Memory B cell (primary cell): ENCODE data around the gene HP1BP3.
"Not testable (repeated sequence)": the region's sequence is repeated elsewhere in the genome, so short reads cannot be mapped to it uniquely, and the experiment has no call there.

Experiments used
- ATAC-seq: fragments of 150-1000 bp; cut with Tn5 transposase; 2 replicates; pipeline ENCODE4 v1.10.0; 2021; ENCODE audit warnings: low read depth, mild to moderate bottlenecking, moderate library complexity
- DNase-seq, 2 donors: peaks; one replicate each; pipeline ENCODE4 v3.0.0; 2022; ENCODE audit warnings: low spot score in 2 of 2
- H3K27ac Mint-ChIP-seq: one replicate; pipeline ENCODE4 v1.8.0; 2022; ENCODE audit warnings: mild to moderate bottlenecking, moderate library complexity, mixed read lengths
- H3K27me3 Mint-ChIP-seq: one replicate; pipeline ENCODE4 v1.8.0; 2022; ENCODE audit warnings: mixed read lengths
- H3K36me3 Mint-ChIP-seq: one replicate; pipeline ENCODE4 v1.8.0; 2022; ENCODE audit warnings: mild to moderate bottlenecking, mixed read lengths
- H3K4me1 Mint-ChIP-seq: one replicate; pipeline ENCODE4 v1.8.0; 2022; ENCODE audit warnings: mixed read lengths
- H3K4me3 Mint-ChIP-seq: one replicate; pipeline ENCODE4 v1.8.0; 2022; ENCODE audit warnings: mild to moderate bottlenecking, moderate library complexity, mixed read lengths
- H3K9me3 Mint-ChIP-seq: one replicate; pipeline ENCODE4 v1.8.0; 2022; ENCODE audit warnings: mixed read lengths

HP1BP3 gene

GRCh38 chr1:20726932-20727745 lies 60.0 kb downstream of the HP1BP3 start:
- H3K27ac Mint-ChIP-seq, result no peak overlapping the region
- ATAC-seq (no peak), DNase-seq (no peak)
- no peaks in the 10 kb centered on the region for H3K36me3 Mint-ChIP-seq
- peaks cover 10% of the 10 kb centered on the region for H3K4me1 Mint-ChIP-seq
- H3K9me3 Mint-ChIP-seq, result no peaks in the 10 kb centered on the region
- peaks cover 10% of the 10 kb centered on the region for H3K27me3 Mint-ChIP-seq
- H3K4me3 Mint-ChIP-seq, result no peak overlapping the region

GRCh38 chr1:20726118-20726911 lies 60.8 kb downstream of the HP1BP3 start:
- ATAC-seq (no peak), DNase-seq (no peak)
- Mint-ChIP-seq H3K4me3 (no peak overlapping the region), H3K36me3 (no peaks in the 10 kb centered on the region), H3K27me3 (peaks cover 8% of the 10 kb centered on the region), H3K9me3 (no peaks in the 10 kb centered on the region), H3K4me1 (peaks cover 9% of the 10 kb centered on the region), H3K27ac (no peak overlapping the region)

- Mint-ChIP-seq H3K36me3 (no peaks in the 10 kb centered on the region), H3K27me3 (peaks cover 8% of the 10 kb centered on the region), H3K4me3 (no peak overlapping the region), H3K9me3 (no peaks in the 10 kb centered on the region), H3K4me1 (peaks cover 8% of the 10 kb centered on the region), H3K27ac (no peak overlapping the region)
- ATAC-seq (no peak), DNase-seq (no peak)
Measured at GRCh38 chr1:20725189-20726117, 61.7 kb downstream of the HP1BP3 start.

GRCh38 chr1:20724364-20725188 lies 62.5 kb downstream of the HP1BP3 start:
- no peaks in the 10 kb centered on the region for H3K36me3 Mint-ChIP-seq
- peaks cover 4% of the 10 kb centered on the region for H3K27me3 Mint-ChIP-seq
- H3K9me3 Mint-ChIP-seq, result no peaks in the 10 kb centered on the region
- H3K27ac Mint-ChIP-seq, result no peak overlapping the region
- H3K4me3 Mint-ChIP-seq, result no peak overlapping the region
- DNase-seq (no peak), ATAC-seq (no peak)
- peaks cover 4% of the 10 kb centered on the region for H3K4me1 Mint-ChIP-seq

GRCh38 chr1:20723537-20724363 lies 63.4 kb downstream of the HP1BP3 start:
- DNase-seq (no peak), ATAC-seq (no peak)
- Mint-ChIP-seq H3K27ac (no peak overlapping the region), H3K4me3 (no peak overlapping the region), H3K9me3 (no peaks in the 10 kb centered on the region), H3K36me3 (no peaks in the 10 kb centered on the region), H3K27me3 (peaks cover 5% of the 10 kb centered on the region), H3K4me1 (peaks cover 5% of the 10 kb centered on the region)

DNA sequence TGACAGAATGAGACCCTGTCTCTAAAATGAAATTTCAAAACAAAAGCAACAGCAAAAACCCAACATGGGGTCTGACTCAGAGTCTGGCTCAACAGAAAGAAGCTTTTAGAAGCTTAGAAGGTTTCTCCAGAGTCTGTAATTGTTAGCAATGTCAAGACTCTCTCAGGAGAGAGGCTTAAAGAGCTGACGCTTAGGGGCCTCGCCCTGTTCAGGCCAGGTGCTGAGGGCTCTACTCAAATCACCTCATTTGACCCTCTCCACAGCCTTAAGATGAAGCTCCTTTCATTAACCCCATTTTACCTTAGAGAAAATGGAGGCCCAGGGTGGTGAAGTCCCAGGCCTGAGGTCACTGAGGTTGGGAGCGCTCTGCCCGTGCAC lies 64.0 kb downstream of the HP1BP3 start:
- no peak overlapping the region for H3K4me3 Mint-ChIP-seq
- H3K36me3 Mint-ChIP-seq, result no peaks in the 10 kb centered on the region
- peaks cover 4% of the 10 kb centered on the region for H3K4me1 Mint-ChIP-seq
- no peak for DNase-seq
- H3K27me3 Mint-ChIP-seq, result peaks cover 5% of the 10 kb centered on the region
- ATAC-seq, result no peak
- no peak overlapping the region for H3K27ac Mint-ChIP-seq
- H3K9me3 Mint-ChIP-seq, result no peaks in the 10 kb centered on the region

- H3K4me1 Mint-ChIP-seq, result peaks cover 3% of the 10 kb centered on the region
- H3K27ac Mint-ChIP-seq, result no peak overlapping the region
- no peaks in the 10 kb centered on the region for H3K9me3 Mint-ChIP-seq
- H3K27me3 Mint-ChIP-seq, result peaks cover 8% of the 10 kb centered on the region
- DNase-seq (no peak), ATAC-seq (no peak)
- H3K36me3 Mint-ChIP-seq, result no peaks in the 10 kb centered on the region
- no peak overlapping the region for H3K4me3 Mint-ChIP-seq
Measured at GRCh38 chr1:20721117-20722061, 65.7 kb downstream of the HP1BP3 start.

GRCh38 chr1:20720631-20721091 lies 66.4 kb downstream of the HP1BP3 start:
- Mint-ChIP-seq H3K4me3 (no peak overlapping the region), H3K27me3 (peaks cover 10% of the 10 kb centered on the region), H3K9me3 (no peaks in the 10 kb centered on the region), H3K27ac (no peak overlapping the region), H3K4me1 (peaks cover 5% of the 10 kb centered on the region), H3K36me3 (no peaks in the 10 kb centered on the region)
- ATAC-seq, result no peak
- DNase-seq, result no peak

- H3K4me1 Mint-ChIP-seq, result peaks cover 5% of the 10 kb centered on the region
- no peak for ATAC-seq
- no peaks in the 10 kb centered on the region for H3K36me3 Mint-ChIP-seq
- DNase-seq, result no peak
- H3K27me3 Mint-ChIP-seq, result peaks cover 13% of the 10 kb centered on the region
- H3K27ac Mint-ChIP-seq, result no peak overlapping the region
- H3K4me3 Mint-ChIP-seq, result no peak overlapping the region
- no peaks in the 10 kb centered on the region for H3K9me3 Mint-ChIP-seq
Measured at GRCh38 chr1:20719871-20720620, 67.1 kb downstream of the HP1BP3 start.

DNA sequence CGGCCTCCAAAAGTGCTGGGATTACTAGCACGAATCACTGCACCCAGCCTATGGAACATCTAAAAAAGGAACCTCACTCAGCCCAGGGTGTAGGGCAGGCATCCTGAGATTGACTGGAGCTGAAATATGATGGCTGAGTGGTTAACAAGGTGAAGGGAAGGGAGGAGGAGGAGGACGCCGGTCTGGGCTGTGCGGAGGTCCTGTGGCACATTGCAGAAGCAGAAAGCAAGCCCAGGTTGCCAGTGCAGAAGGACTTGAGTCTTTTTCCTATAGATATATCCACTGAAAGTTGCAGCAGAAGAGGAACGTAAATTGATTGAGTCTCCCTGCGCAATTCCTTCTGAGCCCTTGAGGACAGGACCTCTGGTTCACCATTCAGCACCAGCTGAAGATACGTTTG lies 67.8 kb downstream of the HP1BP3 start:
- no peaks in the 10 kb centered on the region for H3K36me3 Mint-ChIP-seq
- H3K27me3 Mint-ChIP-seq, result peaks cover 13% of the 10 kb centered on the region
- H3K4me1 Mint-ChIP-seq, result peaks cover 5% of the 10 kb centered on the region
- DNase-seq, result no peak
- no peaks in the 10 kb centered on the region for H3K9me3 Mint-ChIP-seq
- H3K4me3 Mint-ChIP-seq, result no peak overlapping the region
- H3K27ac Mint-ChIP-seq, result no peak overlapping the region
- ATAC-seq, result no peak

DNA sequence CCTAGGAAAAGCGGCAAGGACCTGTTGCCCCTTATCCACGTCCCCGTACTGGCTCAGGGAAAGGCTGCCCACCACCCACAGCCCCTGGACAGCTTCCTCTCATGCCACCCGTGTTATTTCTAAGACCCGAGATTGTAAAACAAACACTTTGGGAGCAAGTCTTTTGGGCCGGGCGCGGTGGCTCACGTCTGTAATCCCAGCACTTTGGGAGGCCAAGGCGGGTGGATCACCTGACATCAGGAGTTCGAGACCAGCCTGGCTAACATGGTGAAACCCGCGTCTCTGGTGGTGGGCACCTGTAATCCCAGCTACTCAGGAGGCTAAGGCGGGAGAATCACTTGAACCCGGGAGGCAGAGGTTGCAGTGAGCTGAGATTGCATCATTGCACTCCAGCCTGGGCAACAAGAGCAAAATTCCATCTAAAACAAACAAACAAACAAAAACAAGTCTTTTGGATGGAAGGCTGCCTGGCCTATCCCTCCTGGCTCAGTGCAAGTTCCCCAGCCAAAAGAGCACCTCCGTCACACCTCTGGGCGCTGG lies 68.7 kb downstream of the HP1BP3 start:
- not testable (repeated sequence) for ATAC-seq, H3K9me3 Mint-ChIP-seq, H3K36me3 Mint-ChIP-seq, H3K4me1 Mint-ChIP-seq
- DNase-seq, result peak in 1 of 2 donors; percentile 21
- peak overlapping the region; percentile 15 for H3K27ac Mint-ChIP-seq
- H3K4me3 Mint-ChIP-seq, result peak overlapping the region; percentile 67
- H3K27me3 Mint-ChIP-seq, result peaks cover 13% of the 10 kb centered on the region
